Glutamatergic neuron (in vitro differentiated cells): ENCODE measurements around the gene RPL35. TPM values are rescaled to one million over a fixed set of nuclear protein-coding genes. Genes with fewer than 3 reads are reported as not detected.
A peak's percentile ranks its signal among the peaks of the same experiment; 100 is the strongest.

Experiments
- DNase-seq: peaks from one replicate; pipeline ENCODE4 v3.0.0; 2022
- H3K27ac Mint-ChIP-seq: one replicate; pipeline ENCODE4 v1.8.0; 2020; ENCODE audit warnings: mild to moderate bottlenecking, mixed read lengths, inconsistent platforms; ENCODE audit not compliant: unreplicated experiment
- H3K27me3 Mint-ChIP-seq: one replicate; pipeline ENCODE4 v1.8.0; 2020; ENCODE audit warnings: mild to moderate bottlenecking, moderate library complexity, mixed read lengths, inconsistent platforms; ENCODE audit not compliant: unreplicated experiment
- H3K36me3 Mint-ChIP-seq: one replicate; pipeline ENCODE4 v1.8.0; 2020; ENCODE audit warnings: mild to moderate bottlenecking, mixed read lengths, inconsistent platforms; ENCODE audit not compliant: unreplicated experiment
- H3K4me1 Mint-ChIP-seq: one replicate; pipeline ENCODE4 v1.8.0; 2020; ENCODE audit warnings: mild to moderate bottlenecking, low read depth, mixed read lengths, inconsistent platforms; ENCODE audit not compliant: unreplicated experiment
- H3K4me3 Mint-ChIP-seq: one replicate; pipeline ENCODE4 v1.8.0; 2020; ENCODE audit warnings: mild to moderate bottlenecking, mixed read lengths, inconsistent platforms; ENCODE audit not compliant: unreplicated experiment
- H3K9me3 Mint-ChIP-seq: one replicate; pipeline ENCODE4 v1.8.0; 2020; ENCODE audit warnings: mild to moderate bottlenecking, moderate library complexity, mixed read lengths, inconsistent platforms; ENCODE audit not compliant: unreplicated experiment
- total RNA-seq: library from RNA; stranded (reverse); fragmentation: NEBNext Ultra II Directional; extraction: Animal tissue kit (Norgen Biotek cat#: 25700); gene quantifications from one replicate; pipeline ENCODE4 v1.2.1, GENCODE V29; 2021; ENCODE audit not compliant: unreplicated experiment
- TF ChIP-seq, protein P1 (sequence below): fragments of 200-600 bp; sonication (generic); IDR thresholded peaks from one replicate; pipeline ENCODE4 v1.5.0; 2021; ENCODE audit not compliant: partially characterized antibody, unreplicated experiment

RPL35 gene
- total RNA-seq, 1 donor from 2014 or later, result 559 TPM

GRCh38 chr9:124858330-124859046, 3.3 kb downstream of the RPL35 start:
- Mint-ChIP-seq H3K27ac (peak overlapping the region; percentile 38), H3K27me3 (peaks cover 4% of the 10 kb centered on the region), H3K36me3 (no peaks in the 10 kb centered on the region), H3K9me3 (peaks cover 8% of the 10 kb centered on the region), H3K4me1 (peaks cover 6% of the 10 kb centered on the region), H3K4me3 (no peak overlapping the region)
- no peak for DNase-seq
- TF ChIP-seq, protein P1, sequence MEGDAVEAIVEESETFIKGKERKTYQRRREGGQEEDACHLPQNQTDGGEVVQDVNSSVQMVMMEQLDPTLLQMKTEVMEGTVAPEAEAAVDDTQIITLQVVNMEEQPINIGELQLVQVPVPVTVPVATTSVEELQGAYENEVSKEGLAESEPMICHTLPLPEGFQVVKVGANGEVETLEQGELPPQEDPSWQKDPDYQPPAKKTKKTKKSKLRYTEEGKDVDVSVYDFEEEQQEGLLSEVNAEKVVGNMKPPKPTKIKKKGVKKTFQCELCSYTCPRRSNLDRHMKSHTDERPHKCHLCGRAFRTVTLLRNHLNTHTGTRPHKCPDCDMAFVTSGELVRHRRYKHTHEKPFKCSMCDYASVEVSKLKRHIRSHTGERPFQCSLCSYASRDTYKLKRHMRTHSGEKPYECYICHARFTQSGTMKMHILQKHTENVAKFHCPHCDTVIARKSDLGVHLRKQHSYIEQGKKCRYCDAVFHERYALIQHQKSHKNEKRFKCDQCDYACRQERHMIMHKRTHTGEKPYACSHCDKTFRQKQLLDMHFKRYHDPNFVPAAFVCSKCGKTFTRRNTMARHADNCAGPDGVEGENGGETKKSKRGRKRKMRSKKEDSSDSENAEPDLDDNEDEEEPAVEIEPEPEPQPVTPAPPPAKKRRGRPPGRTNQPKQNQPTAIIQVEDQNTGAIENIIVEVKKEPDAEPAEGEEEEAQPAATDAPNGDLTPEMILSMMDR, result no peak

GRCh38 chr9:124857533-124858162, 4.1 kb downstream of the RPL35 start:
- TF ChIP-seq, protein P1, result no peak
- Mint-ChIP-seq H3K36me3 (no peaks in the 10 kb centered on the region), H3K9me3 (peaks cover 8% of the 10 kb centered on the region), H3K4me3 (no peak overlapping the region), H3K27me3 (peaks cover 4% of the 10 kb centered on the region), H3K27ac (no peak overlapping the region), H3K4me1 (peaks cover 7% of the 10 kb centered on the region)
- DNase-seq, result no peak

DNA sequence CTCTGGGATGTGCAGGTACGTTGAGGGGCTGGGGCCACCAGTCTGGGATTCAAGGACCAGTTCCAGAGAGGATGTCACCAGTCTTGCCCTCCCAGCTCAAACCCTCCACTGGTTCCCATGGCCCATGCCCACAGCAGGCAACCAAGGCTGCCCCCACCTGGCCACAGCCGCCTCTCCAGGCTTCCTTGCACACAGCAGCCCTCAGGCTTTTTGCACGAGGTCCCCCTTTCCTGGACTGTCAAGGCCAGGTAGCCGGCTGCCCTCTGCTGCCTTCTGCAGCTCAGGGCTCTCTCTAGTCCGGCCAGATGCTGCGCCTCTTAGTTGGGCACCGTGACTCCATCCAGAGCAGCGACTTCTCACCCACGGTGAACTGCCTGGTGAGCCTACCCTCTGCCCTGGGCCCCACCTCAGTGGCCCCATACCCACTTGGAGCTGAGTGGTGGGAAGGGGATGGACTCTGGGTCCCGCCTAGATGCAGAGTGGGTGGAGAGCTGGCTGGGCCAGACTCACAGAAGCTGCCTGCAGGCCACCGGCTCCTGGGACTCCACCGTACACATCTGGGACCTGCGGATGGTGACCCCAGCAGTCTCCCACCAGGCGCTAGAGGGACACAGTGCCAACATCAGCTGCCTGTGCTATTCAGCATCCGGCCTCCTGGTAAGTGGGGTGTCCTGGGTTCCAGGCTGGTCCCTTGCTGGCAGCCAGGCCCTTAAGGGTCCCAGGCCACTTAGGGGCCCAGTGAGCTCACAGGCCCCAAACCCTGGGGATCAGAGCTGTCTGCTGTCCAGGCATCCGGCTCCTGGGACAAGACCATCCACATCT, 5.6 kb downstream of the RPL35 start:
- no peak overlapping the region for H3K27ac Mint-ChIP-seq
- H3K4me1 Mint-ChIP-seq, result peaks cover 9% of the 10 kb centered on the region
- H3K27me3 Mint-ChIP-seq, result peaks cover 4% of the 10 kb centered on the region
- peaks cover 6% of the 10 kb centered on the region for H3K9me3 Mint-ChIP-seq
- TF ChIP-seq, protein P1, result no peak
- DNase-seq, result peak; percentile 41
- no peak overlapping the region for H3K4me3 Mint-ChIP-seq
- no peaks in the 10 kb centered on the region for H3K36me3 Mint-ChIP-seq

GRCh38 chr9:124855566-124855943, 6.2 kb downstream of the RPL35 start:
- no peak for DNase-seq
- H3K27ac Mint-ChIP-seq, result no peak overlapping the region
- no peaks in the 10 kb centered on the region for H3K36me3 Mint-ChIP-seq

More at GRCh38 chr9:124855566-124855943, 6.2 kb downstream of the RPL35 start:
- H3K4me1 Mint-ChIP-seq, result peaks cover 9% of the 10 kb centered on the region
- H3K9me3 Mint-ChIP-seq, result peaks cover 6% of the 10 kb centered on the region
- H3K4me3 Mint-ChIP-seq, result no peak overlapping the region
- H3K27me3 Mint-ChIP-seq, result peaks cover 4% of the 10 kb centered on the region
- TF ChIP-seq, protein P1, result no peak
